ENCODE data around the gene SLC50A1.
"Not testable (repeated sequence)": the region's sequence is repeated elsewhere in the genome, so short reads cannot be mapped to it uniquely, and the experiment has no call there.

The SLC50A1 gene

GRCh38 chr1:155137154-155137949 is 1.7 kb downstream of the SLC50A1 start:
- FAIRE-seq: no peak

GRCh38 chr1:155139895-155140629 is 4.4 kb downstream of the SLC50A1 start, which contains the start of gene DPM3:
Gene DPM3, minus strand, starts transcription at chr1:155140531. Its CDS starts 291 bp downstream, at chr1:155140240.
- no peak for FAIRE-seq

DNA sequence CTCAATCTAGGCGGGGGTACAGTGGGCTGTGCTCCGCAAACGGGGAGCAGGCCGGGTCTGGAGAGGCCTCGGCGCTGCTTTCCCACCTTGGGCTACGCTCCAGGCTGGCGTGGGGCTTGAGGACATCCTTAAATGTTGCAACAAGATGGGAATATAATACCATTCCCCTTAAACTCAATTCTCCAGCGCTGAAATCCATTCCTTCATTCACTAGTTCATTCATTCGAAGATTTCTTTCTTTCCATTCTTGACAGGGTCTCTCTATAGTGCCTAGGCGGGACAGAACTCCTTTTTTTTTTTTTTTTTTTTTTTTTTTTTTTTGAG is 4.9 kb downstream of the SLC50A1 start:
- no peak for FAIRE-seq

DNA sequence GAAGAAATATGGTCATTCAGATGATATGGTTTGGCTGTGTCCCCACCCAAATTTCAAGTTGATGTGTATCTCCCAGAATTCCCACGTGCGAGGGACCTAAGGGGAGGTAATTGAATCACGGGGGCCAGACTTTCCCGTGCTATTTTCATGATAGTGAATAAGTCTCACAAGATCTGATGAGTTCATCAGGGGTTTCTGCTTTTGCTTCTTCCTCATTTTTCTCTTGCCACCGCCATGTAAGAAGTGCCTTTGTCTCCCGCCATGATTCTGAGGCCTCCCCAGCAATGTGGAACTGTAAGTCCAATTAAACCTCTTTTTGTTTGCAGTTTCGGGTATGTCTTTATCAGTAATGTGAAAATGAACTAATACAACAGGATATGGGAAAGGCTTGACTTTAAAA is 6.1 kb downstream of the SLC50A1 start:
- no peak for FAIRE-seq

DNA sequence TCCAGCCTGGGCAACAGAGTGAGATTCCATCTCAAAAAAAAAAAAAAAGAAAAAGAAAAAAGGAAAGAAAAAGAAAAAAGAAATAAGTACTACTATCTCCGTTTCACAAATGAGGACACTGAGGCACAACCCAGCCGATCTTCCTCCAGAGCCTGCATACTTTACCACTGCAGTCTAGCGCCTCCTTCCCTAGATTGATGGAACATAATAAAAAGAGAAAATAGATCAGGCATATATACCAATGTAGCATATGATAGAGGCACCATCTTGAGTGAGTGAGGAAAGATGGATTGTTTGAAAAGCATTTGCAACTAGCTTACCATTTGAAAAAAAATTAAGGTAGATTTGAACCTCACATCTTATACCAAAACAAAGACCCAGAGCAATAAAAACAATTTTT is 9.8 kb downstream of the SLC50A1 start:
- FAIRE-seq: no peak

DNA sequence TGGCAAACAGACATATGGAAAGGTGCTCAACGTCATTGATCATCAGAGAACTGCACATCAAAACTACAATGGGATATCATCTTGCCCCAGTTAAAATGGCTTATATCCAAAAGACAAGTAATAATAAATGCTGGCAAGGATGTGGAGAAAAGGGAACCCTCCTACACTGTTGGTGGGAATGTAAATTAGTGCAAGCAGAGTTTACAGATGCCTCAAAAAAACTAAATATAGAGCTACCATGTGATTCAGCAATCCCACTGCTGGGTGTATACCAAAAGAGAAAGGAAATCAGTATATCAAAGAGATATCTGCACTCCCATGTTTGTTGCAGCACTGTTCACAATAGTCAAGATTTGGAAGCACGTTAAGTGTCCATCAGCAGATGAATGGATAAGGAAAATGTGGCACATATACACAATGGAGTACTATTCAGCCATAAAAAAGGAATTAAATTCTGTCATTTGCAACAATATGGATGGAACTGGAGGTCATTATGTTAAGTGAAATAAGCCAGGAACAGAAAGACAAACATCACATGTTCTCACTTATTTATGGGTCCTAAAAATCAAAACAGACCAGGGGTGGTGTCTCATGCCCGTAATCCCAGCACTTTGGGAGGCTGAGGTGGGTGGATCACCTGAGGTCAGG is 20.5 kb downstream of the SLC50A1 start:
- FAIRE-seq: not testable (repeated sequence)

DNA sequence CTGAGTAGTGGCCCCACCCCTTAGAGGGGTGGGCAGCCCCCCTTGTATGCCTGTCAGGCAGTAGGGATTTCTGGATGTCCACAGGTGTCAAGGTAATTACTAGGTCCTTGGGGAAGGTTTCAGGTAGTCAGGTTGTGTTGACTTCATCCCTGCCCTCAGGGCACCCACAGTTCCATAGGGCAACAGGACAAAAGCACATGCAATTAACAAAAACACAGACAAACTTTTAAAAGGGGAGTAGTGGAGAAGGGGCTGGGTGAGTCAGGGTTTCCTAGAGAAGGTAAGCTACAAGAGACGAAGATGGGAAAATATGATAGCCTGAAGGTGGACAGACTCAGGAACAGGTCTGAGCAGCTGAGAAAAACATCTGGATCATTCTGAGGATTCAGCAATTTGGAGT is 23.3 kb downstream of the SLC50A1 start:
- FAIRE-seq: no peak

- FAIRE-seq: no peak
These were observed 24.5 kb downstream of the SLC50A1 start for GRCh38 chr1:155160128-155160527.

GRCh38 chr1:155162631-155163030 is 27.0 kb downstream of the SLC50A1 start:
- FAIRE-seq: not testable (repeated sequence)

GRCh38 chr1:155163785-155164184 is 28.1 kb downstream of the SLC50A1 start:
- FAIRE-seq: not testable (repeated sequence)

DNA sequence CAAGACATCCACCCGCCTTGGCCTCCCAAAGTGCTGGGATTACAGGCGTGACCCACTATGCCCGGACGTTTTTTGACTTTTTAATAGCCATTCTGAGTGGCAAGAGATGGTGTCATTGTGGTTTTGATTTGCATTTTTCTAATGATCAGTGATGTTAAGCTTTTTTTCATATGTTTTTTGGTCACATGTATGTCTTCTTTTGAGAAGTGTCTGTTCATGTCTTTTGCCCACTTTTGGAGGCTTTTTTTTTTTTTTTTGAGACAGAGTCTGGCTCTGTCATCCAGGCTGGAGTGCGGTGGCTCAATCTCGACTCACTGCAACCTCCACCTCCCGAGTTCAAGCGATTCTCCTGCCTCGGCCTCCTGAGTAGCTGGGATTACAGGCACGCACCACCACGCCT is 29.0 kb downstream of the SLC50A1 start:
- not testable (repeated sequence) for FAIRE-seq

DNA sequence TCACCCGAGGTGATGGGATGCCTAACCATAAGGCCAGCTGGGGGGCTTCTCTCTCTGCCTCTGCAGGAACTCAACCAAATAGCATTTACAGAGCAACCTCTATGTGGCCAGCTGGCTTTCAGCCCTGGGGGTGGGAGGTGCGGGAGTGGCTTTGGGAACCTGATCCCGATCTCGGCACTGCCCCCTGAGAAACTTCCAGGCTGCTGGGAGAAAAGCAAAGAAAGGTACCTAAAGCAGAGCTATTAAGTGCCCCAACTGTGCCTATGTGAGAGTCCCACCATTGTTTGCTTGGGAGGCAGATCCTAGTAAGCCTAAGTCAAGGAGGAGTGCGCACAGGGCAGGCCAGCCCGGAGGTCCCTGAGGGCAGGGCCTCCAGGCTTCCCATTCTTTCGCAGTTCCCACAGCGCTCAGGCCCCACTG is 30.4 kb downstream of the SLC50A1 start:
- FAIRE-seq: no peak

GRCh38 chr1:155166471-155167165 is 31.0 kb downstream of the SLC50A1 start:
- FAIRE-seq: no peak

GRCh38 chr1:155167166-155168104 is 31.8 kb downstream of the SLC50A1 start:
- no peak for FAIRE-seq

- FAIRE-seq: not testable (repeated sequence)
These were observed 32.4 kb downstream of the SLC50A1 start for GRCh38 chr1:155168105-155168445.

DNA sequence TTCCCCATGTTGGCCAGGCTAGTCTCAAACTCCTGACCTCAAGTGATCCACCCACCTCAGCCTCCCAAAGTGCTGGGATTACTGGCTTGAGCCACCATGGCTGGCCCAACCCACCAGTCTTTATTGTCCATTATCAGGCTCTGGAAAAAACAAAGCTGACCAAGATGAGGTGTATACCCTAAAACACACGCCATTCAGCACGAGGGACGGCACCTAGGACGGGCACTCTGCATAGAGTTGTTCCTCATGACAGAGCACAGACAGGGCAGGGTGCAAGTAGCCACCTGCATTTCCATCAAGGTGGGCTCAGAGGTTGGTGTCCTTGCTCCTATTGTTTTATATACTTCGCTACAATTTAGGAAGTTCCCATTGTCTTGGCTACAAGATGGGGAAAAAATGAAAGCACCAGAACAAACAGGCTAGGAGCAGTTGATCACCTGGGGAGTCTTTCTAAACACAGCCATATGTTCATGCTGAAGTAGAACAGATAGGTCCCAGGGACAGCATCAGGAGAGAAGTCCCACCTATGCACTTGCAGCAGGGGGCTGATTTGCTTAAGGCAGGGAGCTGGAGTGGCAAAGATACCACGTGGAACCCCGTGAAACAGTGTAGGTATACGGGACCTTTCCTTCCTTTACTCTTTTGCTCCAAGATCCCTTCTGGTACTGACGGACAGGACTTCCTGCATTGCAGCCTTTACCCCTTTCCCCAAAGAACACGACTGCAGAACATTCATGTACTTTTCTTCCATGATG is 33.0 kb downstream of the SLC50A1 start:
- no peak for FAIRE-seq

DNA sequence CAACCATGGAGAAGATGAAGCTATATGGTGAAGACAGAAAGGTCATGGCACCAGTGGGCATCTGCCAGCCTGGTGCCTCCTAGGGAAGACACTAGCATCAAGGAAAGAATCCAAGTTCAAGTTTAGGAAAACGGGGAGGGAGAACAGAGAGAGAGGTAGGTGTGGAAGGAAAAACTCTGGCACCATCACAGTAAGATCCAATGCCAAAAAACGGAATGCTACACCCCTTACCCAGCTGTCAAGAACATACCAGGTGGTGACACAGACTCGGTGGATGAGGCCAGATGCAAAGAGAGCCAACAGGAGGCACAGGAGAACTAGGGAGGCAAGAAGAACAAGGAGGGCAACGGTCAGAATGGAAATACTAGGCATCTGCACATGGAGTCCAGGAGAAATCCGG is 33.9 kb downstream of the SLC50A1 start:
- FAIRE-seq: no peak

GRCh38 chr1:155170101-155170785 is 34.6 kb downstream of the SLC50A1 start:
- no peak for FAIRE-seq

DNA sequence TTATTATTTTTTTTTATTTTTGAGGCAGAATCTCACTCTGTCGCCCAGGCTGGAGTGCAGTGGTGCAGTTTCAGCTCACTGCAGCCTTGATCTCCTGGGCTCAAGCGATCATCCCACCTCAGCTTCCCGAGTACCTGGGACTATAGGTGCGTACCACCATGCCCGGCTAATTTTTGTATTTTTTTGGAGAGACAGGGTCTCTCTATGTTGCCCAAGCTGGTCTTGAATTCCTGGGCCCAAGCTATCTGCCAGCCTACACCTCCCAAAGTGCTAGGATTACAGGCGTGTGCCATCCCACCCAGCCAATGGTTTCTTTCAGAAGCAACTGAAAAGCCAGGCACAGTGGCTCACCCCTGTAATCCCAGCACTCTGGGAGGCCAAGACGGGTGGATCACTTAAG is 35.2 kb downstream of the SLC50A1 start:
- no peak for FAIRE-seq
